ENCODE data around the gene PDZD4. TPM values are rescaled to one million over a fixed set of nuclear protein-coding genes. Genes with fewer than 3 reads are reported as not detected.
A peak's percentile ranks its signal among the peaks of the same experiment; 100 is the strongest.

The PDZD4 gene
- total RNA-seq, 1 donor from 2014 or later = 9.9 TPM

- Histone ChIP-seq H3K79me2 (ENCODE audit: insufficient read depth, low read length) (peaks cover 38% of the 10 kb centered on the region), H3K4me2 (ENCODE audit: low read length) (no peak overlapping the region), H3K27me3 (ENCODE audit: insufficient read depth, low read length) (no peaks in the 10 kb centered on the region), H3K27ac (ENCODE audit: low read depth, low read length) (no peak overlapping the region), H3K9ac (ENCODE audit: low read length) (no peak overlapping the region), H2AFZ (ENCODE audit: low read depth, low read length) (no peak overlapping the region), H3K4me1 (ENCODE audit: insufficient read depth, low read length) (peaks cover 9% of the 10 kb centered on the region), H3K9me3 (ENCODE audit: insufficient read depth, low read depth, low read length) (no peaks in the 10 kb centered on the region), H3K4me3 (ENCODE audit: insufficient read depth, low read depth, low read length) (no peak overlapping the region), H3K36me3 (ENCODE audit: insufficient read depth, low read length) (no peaks in the 10 kb centered on the region), H4K20me1 (ENCODE audit: insufficient read depth, low read length) (peaks cover 6% of the 10 kb centered on the region)
- TF ChIP-seq, protein P1, sequence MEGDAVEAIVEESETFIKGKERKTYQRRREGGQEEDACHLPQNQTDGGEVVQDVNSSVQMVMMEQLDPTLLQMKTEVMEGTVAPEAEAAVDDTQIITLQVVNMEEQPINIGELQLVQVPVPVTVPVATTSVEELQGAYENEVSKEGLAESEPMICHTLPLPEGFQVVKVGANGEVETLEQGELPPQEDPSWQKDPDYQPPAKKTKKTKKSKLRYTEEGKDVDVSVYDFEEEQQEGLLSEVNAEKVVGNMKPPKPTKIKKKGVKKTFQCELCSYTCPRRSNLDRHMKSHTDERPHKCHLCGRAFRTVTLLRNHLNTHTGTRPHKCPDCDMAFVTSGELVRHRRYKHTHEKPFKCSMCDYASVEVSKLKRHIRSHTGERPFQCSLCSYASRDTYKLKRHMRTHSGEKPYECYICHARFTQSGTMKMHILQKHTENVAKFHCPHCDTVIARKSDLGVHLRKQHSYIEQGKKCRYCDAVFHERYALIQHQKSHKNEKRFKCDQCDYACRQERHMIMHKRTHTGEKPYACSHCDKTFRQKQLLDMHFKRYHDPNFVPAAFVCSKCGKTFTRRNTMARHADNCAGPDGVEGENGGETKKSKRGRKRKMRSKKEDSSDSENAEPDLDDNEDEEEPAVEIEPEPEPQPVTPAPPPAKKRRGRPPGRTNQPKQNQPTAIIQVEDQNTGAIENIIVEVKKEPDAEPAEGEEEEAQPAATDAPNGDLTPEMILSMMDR (IDR thresholded peaks at IDR 0.05; ENCODE audit: insufficient read depth, low read depth, low read length) = no peak
- no peak for TF ChIP-seq EZH2 (IDR thresholded peaks at IDR 0.05; ENCODE audit: insufficient read depth, low read length)
- FAIRE-seq (no peak), DNase-seq (ENCODE audit: low read depth) (no peak)
- no peaks in the 10 kb centered on the region for H3K36me3 Mint-ChIP-seq (ENCODE audit: low read depth, unreplicated experiment)
- H3K4me3 Mint-ChIP-seq (ENCODE audit: unreplicated experiment) = no peak overlapping the region
- H3K9me3 Mint-ChIP-seq (ENCODE audit: unreplicated experiment) = no peaks in the 10 kb centered on the region
- no peak overlapping the region for H3K27ac Mint-ChIP-seq (ENCODE audit: unreplicated experiment)
- no peaks in the 10 kb centered on the region for H3K27me3 Mint-ChIP-seq (ENCODE audit: low read depth, unreplicated experiment)
- no peaks in the 10 kb centered on the region for H3K4me1 Mint-ChIP-seq (ENCODE audit: low read depth, unreplicated experiment)
Measured at GRCh38 chrX:153789654-153790053, 40.7 kb downstream of the PDZD4 start.

- H3K27me3 Mint-ChIP-seq (ENCODE audit: low read depth, unreplicated experiment) = no peaks in the 10 kb centered on the region
- H3K9me3 Mint-ChIP-seq (ENCODE audit: unreplicated experiment) = no peaks in the 10 kb centered on the region
- H3K9ac ChIP-seq (ENCODE audit: low read length) = no peak overlapping the region
- no peak overlapping the region for H3K4me3 Mint-ChIP-seq (ENCODE audit: unreplicated experiment)
- TF ChIP-seq, protein P1 (IDR thresholded peaks at IDR 0.05; ENCODE audit: insufficient read depth, low read depth, low read length) = no peak
- TF ChIP-seq EZH2 (IDR thresholded peaks at IDR 0.05; ENCODE audit: insufficient read depth, low read length) = no peak
- H3K36me3 ChIP-seq (ENCODE audit: insufficient read depth, low read length) = no peaks in the 10 kb centered on the region
- no peak overlapping the region for H3K4me2 ChIP-seq (ENCODE audit: low read length)
- FAIRE-seq = no peak
- no peaks in the 10 kb centered on the region for H4K20me1 ChIP-seq (ENCODE audit: insufficient read depth, low read length)
- H3K79me2 ChIP-seq (ENCODE audit: insufficient read depth, low read length) = peaks cover 16% of the 10 kb centered on the region
- H3K4me3 ChIP-seq (ENCODE audit: insufficient read depth, low read depth, low read length) = no peak overlapping the region
- no peak overlapping the region for H3K27ac ChIP-seq (ENCODE audit: low read depth, low read length)
- DNase-seq (ENCODE audit: low read depth) = no peak
- no peak overlapping the region for H3K27ac Mint-ChIP-seq (ENCODE audit: unreplicated experiment)
- H3K9me3 ChIP-seq (ENCODE audit: insufficient read depth, low read depth, low read length) = no peaks in the 10 kb centered on the region
- H3K4me1 ChIP-seq (ENCODE audit: insufficient read depth, low read length) = no peaks in the 10 kb centered on the region
- no peak overlapping the region for H2AFZ ChIP-seq (ENCODE audit: low read depth, low read length)
- no peaks in the 10 kb centered on the region for H3K4me1 Mint-ChIP-seq (ENCODE audit: low read depth, unreplicated experiment)
- H3K36me3 Mint-ChIP-seq (ENCODE audit: low read depth, unreplicated experiment) = no peaks in the 10 kb centered on the region
- no peaks in the 10 kb centered on the region for H3K27me3 ChIP-seq (ENCODE audit: insufficient read depth, low read length)
Measured at GRCh38 chrX:153786669-153787068, 43.7 kb downstream of the PDZD4 start.

DNA sequence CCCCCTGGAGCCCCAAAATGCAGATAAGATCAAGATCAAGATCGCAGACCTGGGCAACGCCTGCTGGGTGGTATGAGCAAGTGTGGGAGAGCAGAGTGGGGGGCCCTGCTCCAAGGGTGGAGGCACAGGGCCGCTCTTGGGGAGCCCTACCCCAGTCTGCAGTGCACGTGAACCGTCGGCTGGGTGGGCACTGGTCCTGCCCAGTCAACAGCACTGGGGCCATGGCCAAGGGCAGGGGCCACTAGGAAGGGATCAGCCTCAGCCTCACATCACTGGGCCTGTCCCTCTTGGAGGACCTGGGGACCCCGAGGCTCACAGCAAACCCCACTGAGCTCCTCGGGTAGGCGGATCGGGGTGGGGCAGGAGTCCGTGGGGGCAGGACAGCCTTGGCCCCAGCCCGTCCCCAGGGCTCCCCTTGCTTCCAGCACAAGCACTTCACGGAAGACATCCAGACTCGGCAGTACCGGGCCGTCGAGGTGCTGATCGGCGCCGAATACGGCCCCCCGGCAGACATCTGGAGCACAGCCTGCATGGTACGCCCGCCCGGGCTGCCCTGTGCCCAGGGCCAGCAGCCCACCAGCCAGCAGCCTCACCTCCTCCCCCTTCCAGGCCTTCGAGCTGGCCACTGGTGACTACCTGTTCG is 45.9 kb downstream of the PDZD4 start:
- no peaks in the 10 kb centered on the region for H4K20me1 ChIP-seq (ENCODE audit: insufficient read depth, low read length)
- Mint-ChIP-seq H3K36me3 (ENCODE audit: low read depth, unreplicated experiment) (no peaks in the 10 kb centered on the region), H3K4me1 (ENCODE audit: low read depth, unreplicated experiment) (no peaks in the 10 kb centered on the region), H3K4me3 (ENCODE audit: unreplicated experiment) (no peak overlapping the region), H3K27me3 (ENCODE audit: low read depth, unreplicated experiment) (no peaks in the 10 kb centered on the region), H3K27ac (ENCODE audit: unreplicated experiment) (peak overlapping the region; percentile 58), H3K9me3 (ENCODE audit: unreplicated experiment) (no peaks in the 10 kb centered on the region)
- no peak overlapping the region for H3K4me3 ChIP-seq (ENCODE audit: insufficient read depth, low read depth, low read length)
- no peak overlapping the region for H3K4me2 ChIP-seq (ENCODE audit: low read length)
- TF ChIP-seq EZH2 (IDR thresholded peaks at IDR 0.05; ENCODE audit: insufficient read depth, low read length) = no peak
- TF ChIP-seq, protein P1 (IDR thresholded peaks at IDR 0.05; ENCODE audit: insufficient read depth, low read depth, low read length) = no peak
- no peak overlapping the region for H2AFZ ChIP-seq (ENCODE audit: low read depth, low read length)
- no peaks in the 10 kb centered on the region for H3K36me3 ChIP-seq (ENCODE audit: insufficient read depth, low read length)
- no peaks in the 10 kb centered on the region for H3K9me3 ChIP-seq (ENCODE audit: insufficient read depth, low read depth, low read length)
- FAIRE-seq = no peak
- DNase-seq (ENCODE audit: low read depth) = no peak
- no peaks in the 10 kb centered on the region for H3K4me1 ChIP-seq (ENCODE audit: insufficient read depth, low read length)
- no peaks in the 10 kb centered on the region for H3K79me2 ChIP-seq (ENCODE audit: insufficient read depth, low read length)
- H3K9ac ChIP-seq (ENCODE audit: low read length) = no peak overlapping the region
- H3K27me3 ChIP-seq (ENCODE audit: insufficient read depth, low read length) = no peaks in the 10 kb centered on the region
- H3K27ac ChIP-seq (ENCODE audit: low read depth, low read length) = no peak overlapping the region
